Cardiac fibroblast (primary cell): Measurements from ENCODE around the gene SMPDL3A.
"Not testable (repeated sequence)": the region's sequence is repeated elsewhere in the genome, so short reads cannot be mapped to it uniquely, and the experiment has no call there.

Experiments used
- DNase-seq, 2 donors: peaks; one replicate each; pipeline versions ENCODE4 v3.0.0 to v3.0.0-alpha.2; 2010; ENCODE audit warnings: low read depth in 2 of 2
- H3K4me3 ChIP-seq, 2 donors: replicated peaks in 1 of 2; 1 replicate in 1 of 2; 2 replicates in 1 of 2; pipeline ENCODE4 v1.5.1; 2011; ENCODE audit warnings: low read depth in 2 of 2, low read length in 2 of 2, mild to moderate bottlenecking in 2 of 2, moderate library complexity in 1 of 2
- CTCF ChIP-seq: IDR thresholded peaks from one replicate; pipeline ENCODE4 v1.5.1; 2011; ENCODE audit warnings: low read depth, mild to moderate bottlenecking, low read length, inconsistent platforms

SMPDL3A gene

DNA sequence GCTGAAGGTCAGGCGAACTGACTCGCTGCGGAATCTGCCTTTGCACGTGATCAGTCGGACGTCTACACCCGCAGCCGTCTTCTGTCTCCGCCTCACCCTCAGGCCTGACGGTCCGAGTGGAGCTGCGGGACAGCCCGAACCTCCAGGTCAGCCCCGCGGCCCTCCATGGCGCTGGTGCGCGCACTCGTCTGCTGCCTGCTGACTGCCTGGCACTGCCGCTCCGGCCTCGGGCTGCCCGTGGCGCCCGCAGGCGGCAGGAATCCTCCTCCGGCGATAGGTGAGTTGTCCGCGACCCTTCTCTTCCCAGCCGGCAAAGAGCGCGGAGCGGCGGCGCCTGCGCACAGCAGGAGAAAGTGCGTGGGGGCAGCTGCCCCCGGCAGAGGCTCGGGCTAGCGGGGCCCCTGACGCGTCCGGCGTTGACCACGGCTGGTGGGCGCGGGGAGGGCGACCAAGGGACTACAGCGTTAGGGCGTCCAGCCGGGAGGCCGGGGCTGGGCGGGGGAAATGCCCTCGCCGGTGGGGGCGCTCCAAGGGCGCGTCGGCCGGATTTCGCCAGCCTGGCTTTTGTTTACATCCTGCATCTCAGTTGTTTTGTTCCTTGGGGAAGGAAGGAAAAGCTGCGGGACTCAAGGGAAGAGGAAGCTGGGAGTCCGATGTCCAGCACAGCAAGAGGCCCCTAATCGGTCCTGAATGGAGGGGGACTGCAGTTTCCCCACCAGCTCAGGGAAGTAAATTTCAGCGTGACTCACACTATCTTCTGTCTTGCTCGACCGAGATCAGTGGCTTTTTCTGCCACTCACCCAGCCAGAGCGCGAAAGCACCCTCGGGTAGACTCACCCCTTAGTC lies at the start of gene SMPDL3A:
Gene SMPDL3A (plus strand): TSS at position 77 of the 846 bp plus-strand sequence. CDS start 89 bp downstream, at position 166.
- peak within 1 kb of the TSS; percentile 70 to 72 for H3K4me3 ChIP-seq
- peak; percentile 79 to 89 for DNase-seq
- peak; percentile 30 for TF ChIP-seq CTCF

DNA sequence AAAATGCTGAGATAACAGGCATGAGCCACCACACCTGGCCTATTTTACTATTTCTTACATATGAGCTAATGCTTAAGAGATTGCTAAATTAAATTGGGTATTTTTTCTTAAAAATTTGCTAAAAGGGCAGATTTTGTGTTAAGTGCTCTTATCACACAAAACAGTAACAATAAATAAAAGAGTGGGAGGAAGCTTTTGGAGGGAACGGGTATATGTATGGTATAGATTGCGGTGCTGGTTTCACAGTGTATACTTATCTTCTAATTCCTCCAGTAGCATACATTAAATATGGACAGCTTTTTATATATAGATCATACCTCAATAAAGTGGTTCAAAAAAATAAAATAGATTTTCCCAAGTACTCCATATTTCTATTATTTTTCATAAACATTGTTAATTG lies 49.0 kb upstream of the SMPDL3A start:
- no peak for TF ChIP-seq CTCF
- H3K4me3 ChIP-seq = no peak overlapping the region
- DNase-seq = no peak

DNA sequence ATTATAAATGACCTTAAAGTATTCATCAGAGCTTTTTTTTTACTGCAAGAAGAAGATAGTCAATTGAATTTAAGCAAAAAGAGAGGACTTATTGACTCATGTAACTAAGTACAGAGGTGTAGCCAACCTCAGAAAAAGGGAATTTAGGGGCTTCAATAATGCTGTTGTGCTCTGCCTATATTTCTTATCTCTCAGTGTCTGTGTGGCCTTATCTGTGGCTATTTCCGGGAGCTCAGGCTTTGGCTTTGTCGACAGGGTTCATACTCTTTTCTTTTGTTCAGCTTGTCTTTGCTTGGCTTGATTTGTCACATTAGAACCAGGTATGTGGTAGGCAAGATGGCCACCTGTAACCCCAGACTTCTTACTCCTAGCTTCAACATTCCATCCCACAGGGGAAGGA lies 48.1 kb upstream of the SMPDL3A start:
- no peak overlapping the region for H3K4me3 ChIP-seq
- TF ChIP-seq CTCF = no peak
- no peak for DNase-seq

DNA sequence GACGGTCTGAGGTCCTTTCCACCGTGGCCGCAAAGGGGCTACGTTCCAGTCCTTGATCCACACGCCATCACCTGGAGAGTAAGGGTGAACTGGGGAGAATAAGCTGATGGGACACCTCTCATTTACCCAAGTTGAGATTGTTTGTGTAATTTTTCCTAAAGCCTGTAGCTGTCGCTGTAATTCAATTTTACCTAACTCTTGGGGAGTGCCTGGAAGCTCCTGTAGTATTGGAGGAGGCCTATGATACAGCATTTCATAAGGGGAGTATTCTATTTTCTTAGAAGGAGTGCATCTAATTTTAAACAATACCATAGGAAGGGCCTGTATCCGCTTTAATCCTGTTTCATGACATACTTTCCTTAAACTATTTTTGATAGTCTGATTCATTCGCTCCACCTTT lies 44.8 kb upstream of the SMPDL3A start:
- TF ChIP-seq CTCF = peak; percentile 30
- peak; percentile 22 to 36 for DNase-seq
- not testable (repeated sequence) for H3K4me3 ChIP-seq

DNA sequence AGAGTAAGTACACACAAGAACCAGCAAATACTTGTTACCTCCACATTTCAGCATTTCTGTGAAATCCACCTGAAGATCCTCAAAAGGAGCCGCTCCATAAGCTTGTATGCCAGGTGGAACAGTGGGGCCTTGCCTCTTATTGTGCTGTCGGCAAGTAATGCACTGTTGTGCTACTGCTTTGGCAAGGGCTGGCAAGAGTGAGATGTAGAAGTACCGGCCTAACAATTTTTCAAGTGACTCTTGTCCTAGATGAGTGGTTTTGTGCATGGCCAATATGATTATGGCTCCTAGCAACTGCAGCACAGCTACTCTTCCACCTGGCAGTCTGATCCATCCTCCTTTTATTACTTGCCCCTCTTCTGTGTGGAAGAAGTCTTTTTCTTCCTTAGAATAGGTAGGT lies 44.2 kb upstream of the SMPDL3A start:
- not testable (repeated sequence) for H3K4me3 ChIP-seq, DNase-seq

- no peak overlapping the region for H3K4me3 ChIP-seq
- no peak for DNase-seq
- TF ChIP-seq CTCF = no peak
Measured at GRCh38 chr6:122746688-122747087, 42.4 kb upstream of the SMPDL3A start.

DNA sequence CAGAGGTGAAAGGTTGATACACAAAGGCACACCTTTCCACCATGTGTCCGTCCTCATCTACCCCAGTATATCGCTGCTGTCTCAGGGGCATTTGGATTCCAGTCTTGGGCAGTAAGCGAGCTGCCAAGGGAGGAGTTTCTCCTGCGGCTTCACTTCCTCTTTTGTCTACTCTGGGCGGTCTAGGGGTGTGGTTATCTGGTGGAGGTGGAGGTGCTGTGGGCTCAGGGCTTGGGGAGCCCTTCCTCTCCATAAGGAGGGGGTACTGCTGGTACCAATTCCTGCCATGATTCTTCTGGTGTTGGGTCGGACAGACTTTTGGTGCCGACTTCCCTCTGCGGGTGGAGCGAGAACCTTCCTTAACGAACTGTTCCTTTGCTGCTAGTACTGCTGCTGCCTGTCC lies 41.5 kb upstream of the SMPDL3A start:
- no peak for DNase-seq
- H3K4me3 ChIP-seq = no peak overlapping the region
- no peak for TF ChIP-seq CTCF

DNA sequence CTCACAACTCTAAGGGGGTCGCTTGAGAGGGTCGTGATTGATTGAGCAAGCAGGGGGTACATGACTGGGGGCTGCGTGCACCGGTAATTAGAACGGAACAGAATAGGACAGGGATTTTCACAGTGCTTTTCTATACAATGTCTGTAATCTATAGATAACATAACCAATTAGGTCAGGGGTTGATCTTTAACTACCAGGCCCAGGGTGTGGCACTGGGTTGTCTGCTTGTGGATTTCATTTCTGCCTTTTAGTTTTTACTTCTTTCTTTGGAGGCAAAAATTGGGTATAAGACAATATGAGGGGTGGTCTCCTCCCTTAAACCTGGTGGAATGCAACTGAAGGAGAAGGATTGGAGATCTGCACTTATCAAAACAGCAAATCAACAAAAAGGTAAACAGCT lies 40.1 kb upstream of the SMPDL3A start:
- not testable (repeated sequence) for DNase-seq, H3K4me3 ChIP-seq
